NCI-H1694 (cell line): Measurements from ENCODE around the gene NR4A1.

Experiments used
- DNase-seq: peaks from one replicate; lab custom pipeline; 2025; lab: John Stamatoyannopoulos, UW

NR4A1 gene

GRCh38 chr12:52058631-52059361, 7.6 kb downstream of the NR4A1 start:
- peak; percentile 23 for DNase-seq

GRCh38 chr12:52059582-52060497, 8.6 kb downstream of the NR4A1 start:
- DNase-seq: no peak

GRCh38 chr12:52060498-52061177, 9.4 kb downstream of the NR4A1 start:
- no peak for DNase-seq

- DNase-seq: no peak
Measured at GRCh38 chr12:52061470-52062166, 10.4 kb downstream of the NR4A1 start.

GRCh38 chr12:52062167-52063081, 11.2 kb downstream of the NR4A1 start:
- no peak for DNase-seq

- DNase-seq: no peak
Measured at GRCh38 chr12:52063082-52063924, 12.1 kb downstream of the NR4A1 start.

- no peak for DNase-seq
Measured at GRCh38 chr12:52063981-52064649, 12.9 kb downstream of the NR4A1 start.

- DNase-seq: no peak
Measured at GRCh38 chr12:52066346-52067080, 15.3 kb downstream of the NR4A1 start.

GRCh38 chr12:52067081-52067374, 15.8 kb downstream of the NR4A1 start:
- no peak for DNase-seq

GRCh38 chr12:52069327-52070184, 18.3 kb downstream of the NR4A1 start, which contains the start of gene ATG101:
TSS of gene ATG101 (plus strand) at chr12:52069978. CDS start at chr12:52073651, 3,673 bp downstream.
- peak; percentile 76 for DNase-seq

- no peak for DNase-seq
Measured at GRCh38 chr12:52070185-52070925, 19.1 kb downstream of the NR4A1 start.

- no peak for DNase-seq
Measured at GRCh38 chr12:52073531-52074381, 22.5 kb downstream of the NR4A1 start.

- no peak for DNase-seq
Measured at GRCh38 chr12:52074971-52075724, 23.9 kb downstream of the NR4A1 start.

GRCh38 chr12:52076811-52077210, 25.6 kb downstream of the NR4A1 start:
- no peak for DNase-seq

GRCh38 chr12:52078276-52078675, 27.0 kb downstream of the NR4A1 start:
- DNase-seq: no peak
